Neural crest cell (in vitro differentiated cells): ENCODE measurements around the gene TADA3. TPM values are rescaled to one million over a fixed set of nuclear protein-coding genes. Genes with fewer than 3 reads are reported as not detected.

Experiments
- DNase-seq: peaks from one replicate; pipeline ENCODE4 v3.0.0; 2021; ENCODE audit warnings: low read depth, mixed read lengths, low spot score
- H3K27ac Mint-ChIP-seq: one replicate; pipeline ENCODE4 v1.8.0; 2021; ENCODE audit warnings: mild to moderate bottlenecking, mixed read lengths; ENCODE audit not compliant: unreplicated experiment
- H3K27me3 Mint-ChIP-seq: 2 replicates; pipeline ENCODE4 v1.8.0; 2021; ENCODE audit warnings: low read depth, mild to moderate bottlenecking, mixed read lengths
- H3K36me3 Mint-ChIP-seq: 2 replicates; pipeline ENCODE4 v1.8.0; 2021; ENCODE audit warnings: low read depth, mild to moderate bottlenecking, mixed read lengths
- H3K4me1 Mint-ChIP-seq: 2 replicates; pipeline ENCODE4 v1.8.0; 2021; ENCODE audit warnings: mixed read lengths
- H3K4me3 Mint-ChIP-seq: one replicate; pipeline ENCODE4 v1.8.0; 2021; ENCODE audit warnings: mild to moderate bottlenecking, mixed read lengths
- H3K9me3 Mint-ChIP-seq: 2 replicates; pipeline ENCODE4 v1.8.0; 2021; ENCODE audit warnings: mixed read lengths
- total RNA-seq: library from RNA; stranded (reverse); gene quantifications from 2 replicates; pipeline ENCODE4 v1.2.1, GENCODE V29; 2021
- TF ChIP-seq, protein P1 (sequence below): fragments of 200-600 bp; sonication (generic); conservative IDR thresholded peaks from 2 replicates; pipeline ENCODE4 v1.5.0; 2021; ENCODE audit warnings: antibody characterized with exemption, mild to moderate bottlenecking

TADA3 gene
- total RNA-seq, 1 donor from 2014 or later: 70.0 TPM

GRCh38 chr3:9770276-9770812 lies 21.9 kb downstream of the TADA3 start:
- no peak for DNase-seq
- peaks cover 29% of the 10 kb centered on the region for H3K4me1 Mint-ChIP-seq
- no peaks in the 10 kb centered on the region for H3K27me3 Mint-ChIP-seq
- H3K9me3 Mint-ChIP-seq: no peaks in the 10 kb centered on the region
- H3K27ac Mint-ChIP-seq: no peak overlapping the region
- no peaks in the 10 kb centered on the region for H3K36me3 Mint-ChIP-seq
- peak overlapping the region; percentile 79 for H3K4me3 Mint-ChIP-seq
- TF ChIP-seq, protein P1, sequence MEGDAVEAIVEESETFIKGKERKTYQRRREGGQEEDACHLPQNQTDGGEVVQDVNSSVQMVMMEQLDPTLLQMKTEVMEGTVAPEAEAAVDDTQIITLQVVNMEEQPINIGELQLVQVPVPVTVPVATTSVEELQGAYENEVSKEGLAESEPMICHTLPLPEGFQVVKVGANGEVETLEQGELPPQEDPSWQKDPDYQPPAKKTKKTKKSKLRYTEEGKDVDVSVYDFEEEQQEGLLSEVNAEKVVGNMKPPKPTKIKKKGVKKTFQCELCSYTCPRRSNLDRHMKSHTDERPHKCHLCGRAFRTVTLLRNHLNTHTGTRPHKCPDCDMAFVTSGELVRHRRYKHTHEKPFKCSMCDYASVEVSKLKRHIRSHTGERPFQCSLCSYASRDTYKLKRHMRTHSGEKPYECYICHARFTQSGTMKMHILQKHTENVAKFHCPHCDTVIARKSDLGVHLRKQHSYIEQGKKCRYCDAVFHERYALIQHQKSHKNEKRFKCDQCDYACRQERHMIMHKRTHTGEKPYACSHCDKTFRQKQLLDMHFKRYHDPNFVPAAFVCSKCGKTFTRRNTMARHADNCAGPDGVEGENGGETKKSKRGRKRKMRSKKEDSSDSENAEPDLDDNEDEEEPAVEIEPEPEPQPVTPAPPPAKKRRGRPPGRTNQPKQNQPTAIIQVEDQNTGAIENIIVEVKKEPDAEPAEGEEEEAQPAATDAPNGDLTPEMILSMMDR: no peak

DNA sequence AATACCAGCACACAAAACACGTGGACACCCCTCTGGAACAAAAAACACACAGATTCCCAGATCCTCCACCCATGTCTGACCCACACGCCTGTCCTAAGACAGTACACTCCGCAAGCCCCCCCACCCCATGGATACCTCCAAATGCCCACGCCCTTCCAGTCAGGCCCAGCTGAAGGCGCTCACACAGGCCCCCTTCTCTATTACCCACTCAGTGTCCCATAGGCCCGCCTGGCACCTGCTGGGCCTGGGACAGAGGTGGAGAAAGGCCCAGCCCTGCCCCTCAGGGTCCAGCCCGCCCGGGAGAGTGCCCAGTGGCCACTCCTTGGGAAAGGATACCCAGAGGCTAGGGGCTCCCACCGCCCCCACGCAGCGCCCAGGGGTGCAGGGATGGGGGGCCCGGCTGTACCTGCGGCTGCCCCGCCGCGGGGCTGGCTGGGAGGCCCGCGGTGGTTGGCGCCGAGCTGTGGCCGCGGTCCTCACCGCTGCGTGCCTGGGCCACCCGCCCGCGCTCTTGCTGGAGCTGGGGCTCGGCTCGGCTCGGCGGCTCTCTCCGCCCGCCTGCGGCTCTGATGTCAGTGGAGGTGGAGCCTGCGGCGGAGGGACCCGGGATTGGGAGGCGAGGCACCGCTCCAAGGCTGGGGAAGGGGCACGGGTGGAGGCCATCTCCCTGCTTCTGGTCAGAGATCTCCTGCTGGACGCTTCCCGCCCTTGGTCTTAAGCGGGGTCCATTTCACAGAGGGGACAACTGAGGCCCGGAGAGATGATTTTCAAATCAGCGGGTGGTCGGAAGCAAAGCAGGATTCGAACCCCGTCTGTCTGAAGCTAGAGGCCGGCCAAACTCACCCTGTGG lies 22.6 kb downstream of the TADA3 start, which contains the start of gene CAMK1:
Gene CAMK1 (minus strand): TSS at position 522 of the 850 bp plus-strand sequence. CDS start 2,198 bp downstream, outside the sequence.
- Mint-ChIP-seq H3K27ac (peak within 1 kb of the TSS; percentile 53), H3K9me3 (no peaks in the 10 kb centered on the region), H3K36me3 (no peaks in the 10 kb centered on the region), H3K4me3 (peak within 1 kb of the TSS; percentile 84), H3K4me1 (peaks cover 29% of the 10 kb centered on the region), H3K27me3 (no peaks in the 10 kb centered on the region)
- TF ChIP-seq, protein P1: no peak
- peak; percentile 64 for DNase-seq

- H3K27ac Mint-ChIP-seq: peak overlapping the region; percentile 53
- H3K4me1 Mint-ChIP-seq: peaks cover 29% of the 10 kb centered on the region
- no peaks in the 10 kb centered on the region for H3K27me3 Mint-ChIP-seq
- H3K36me3 Mint-ChIP-seq: no peaks in the 10 kb centered on the region
- TF ChIP-seq, protein P1: no peak
- peak overlapping the region; percentile 84 for H3K4me3 Mint-ChIP-seq
- no peak for DNase-seq
- H3K9me3 Mint-ChIP-seq: no peaks in the 10 kb centered on the region
These were observed 23.3 kb downstream of the TADA3 start for GRCh38 chr3:9769012-9769411.

DNA sequence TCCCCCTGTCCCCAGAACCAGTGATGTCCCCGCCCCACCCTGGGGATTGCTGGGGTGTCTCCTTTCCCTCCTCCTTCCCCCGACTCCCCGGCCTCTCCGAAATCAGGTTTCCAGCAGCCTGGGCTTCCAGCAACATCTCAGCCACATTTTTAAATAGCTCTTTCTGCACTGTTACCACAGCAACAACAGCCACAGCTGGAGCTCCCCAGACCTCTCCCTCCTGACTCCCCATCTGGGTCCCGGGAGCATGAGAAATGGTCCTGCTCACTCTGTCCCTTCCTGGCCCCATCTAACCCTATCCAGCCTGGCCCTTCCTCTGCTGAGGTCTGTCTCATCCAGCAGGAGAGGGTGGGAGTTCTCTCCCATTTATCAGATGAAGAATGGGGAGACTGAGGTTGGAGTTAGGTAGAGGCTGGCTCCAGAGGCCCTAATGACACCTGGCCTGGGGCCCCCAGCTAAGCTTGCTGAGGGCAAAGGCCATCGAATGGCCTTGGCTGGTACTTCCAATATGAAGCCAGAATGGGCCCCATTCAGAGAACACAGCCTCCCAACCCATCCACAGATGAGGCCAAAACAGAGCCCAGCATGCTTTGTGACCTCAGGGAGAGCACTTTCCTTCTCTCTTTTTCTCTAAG lies 24.0 kb downstream of the TADA3 start:
- H3K4me3 Mint-ChIP-seq: peak overlapping the region; percentile 84
- no peak for DNase-seq
- no peaks in the 10 kb centered on the region for H3K36me3 Mint-ChIP-seq
- H3K27me3 Mint-ChIP-seq: no peaks in the 10 kb centered on the region
- no peak overlapping the region for H3K27ac Mint-ChIP-seq
- peaks cover 29% of the 10 kb centered on the region for H3K4me1 Mint-ChIP-seq
- H3K9me3 Mint-ChIP-seq: no peaks in the 10 kb centered on the region
- TF ChIP-seq, protein P1: no peak

- no peaks in the 10 kb centered on the region for H3K9me3 Mint-ChIP-seq
- no peak for DNase-seq
- TF ChIP-seq, protein P1: no peak
- no peak overlapping the region for H3K27ac Mint-ChIP-seq
- no peaks in the 10 kb centered on the region for H3K36me3 Mint-ChIP-seq
- H3K27me3 Mint-ChIP-seq: no peaks in the 10 kb centered on the region
- H3K4me1 Mint-ChIP-seq: peaks cover 29% of the 10 kb centered on the region
- H3K4me3 Mint-ChIP-seq: peak overlapping the region; percentile 8
These were observed 24.9 kb downstream of the TADA3 start for GRCh38 chr3:9767418-9767817.
